ENCODE data around the gene SMR3B.

DNA sequence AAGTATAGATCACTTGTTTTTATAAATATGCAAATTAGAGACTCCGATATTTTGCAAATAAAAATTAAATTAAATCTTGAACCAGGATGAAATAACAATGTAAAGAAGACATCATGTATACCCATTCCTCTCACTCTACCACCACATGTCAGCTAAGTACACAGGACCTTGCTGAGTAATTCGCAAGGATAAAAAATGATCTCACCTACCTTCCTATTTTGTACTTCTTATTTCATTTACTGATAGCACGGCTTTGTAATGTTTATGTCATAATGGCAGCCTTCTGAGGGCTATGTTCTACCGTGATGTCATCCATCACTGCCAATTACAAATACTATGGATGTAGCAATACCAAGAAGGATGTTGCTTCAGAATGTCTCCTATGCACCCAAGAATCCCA lies 10.9 kb upstream of the SMR3B start:
- TF ChIP-seq, protein P1, sequence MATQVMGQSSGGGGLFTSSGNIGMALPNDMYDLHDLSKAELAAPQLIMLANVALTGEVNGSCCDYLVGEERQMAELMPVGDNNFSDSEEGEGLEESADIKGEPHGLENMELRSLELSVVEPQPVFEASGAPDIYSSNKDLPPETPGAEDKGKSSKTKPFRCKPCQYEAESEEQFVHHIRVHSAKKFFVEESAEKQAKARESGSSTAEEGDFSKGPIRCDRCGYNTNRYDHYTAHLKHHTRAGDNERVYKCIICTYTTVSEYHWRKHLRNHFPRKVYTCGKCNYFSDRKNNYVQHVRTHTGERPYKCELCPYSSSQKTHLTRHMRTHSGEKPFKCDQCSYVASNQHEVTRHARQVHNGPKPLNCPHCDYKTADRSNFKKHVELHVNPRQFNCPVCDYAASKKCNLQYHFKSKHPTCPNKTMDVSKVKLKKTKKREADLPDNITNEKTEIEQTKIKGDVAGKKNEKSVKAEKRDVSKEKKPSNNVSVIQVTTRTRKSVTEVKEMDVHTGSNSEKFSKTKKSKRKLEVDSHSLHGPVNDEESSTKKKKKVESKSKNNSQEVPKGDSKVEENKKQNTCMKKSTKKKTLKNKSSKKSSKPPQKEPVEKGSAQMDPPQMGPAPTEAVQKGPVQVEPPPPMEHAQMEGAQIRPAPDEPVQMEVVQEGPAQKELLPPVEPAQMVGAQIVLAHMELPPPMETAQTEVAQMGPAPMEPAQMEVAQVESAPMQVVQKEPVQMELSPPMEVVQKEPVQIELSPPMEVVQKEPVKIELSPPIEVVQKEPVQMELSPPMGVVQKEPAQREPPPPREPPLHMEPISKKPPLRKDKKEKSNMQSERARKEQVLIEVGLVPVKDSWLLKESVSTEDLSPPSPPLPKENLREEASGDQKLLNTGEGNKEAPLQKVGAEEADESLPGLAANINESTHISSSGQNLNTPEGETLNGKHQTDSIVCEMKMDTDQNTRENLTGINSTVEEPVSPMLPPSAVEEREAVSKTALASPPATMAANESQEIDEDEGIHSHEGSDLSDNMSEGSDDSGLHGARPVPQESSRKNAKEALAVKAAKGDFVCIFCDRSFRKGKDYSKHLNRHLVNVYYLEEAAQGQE (IDR thresholded peaks at IDR 0.05; ENCODE audit: low read depth): no peak
- TF ChIP-seq RAD21 (IDR thresholded peaks at IDR 0.05; ENCODE audit: low read depth) (no peak), TAF1 (IDR thresholded peaks at IDR 0.05; ENCODE audit: low read depth) (no peak), ZBTB7A (IDR thresholded peaks at IDR 0.05; ENCODE audit: low read depth) (no peak), YY1 (IDR thresholded peaks at IDR 0.05; ENCODE audit: low read depth) (no peak), CREB1 (IDR thresholded peaks at IDR 0.05; ENCODE audit: low read depth) (no peak), TEAD4 (IDR thresholded peaks at IDR 0.05) (no peak), NFIC (IDR thresholded peaks at IDR 0.05) (no peak), EP300 (IDR thresholded peaks at IDR 0.05; ENCODE audit: borderline replicate concordance) (no peak), EGR1 (IDR thresholded peaks at IDR 0.05) (no peak), FOXM1 (IDR thresholded peaks at IDR 0.05; ENCODE audit: borderline replicate concordance, low read depth) (no peak)
- TF ChIP-seq, protein P2, sequence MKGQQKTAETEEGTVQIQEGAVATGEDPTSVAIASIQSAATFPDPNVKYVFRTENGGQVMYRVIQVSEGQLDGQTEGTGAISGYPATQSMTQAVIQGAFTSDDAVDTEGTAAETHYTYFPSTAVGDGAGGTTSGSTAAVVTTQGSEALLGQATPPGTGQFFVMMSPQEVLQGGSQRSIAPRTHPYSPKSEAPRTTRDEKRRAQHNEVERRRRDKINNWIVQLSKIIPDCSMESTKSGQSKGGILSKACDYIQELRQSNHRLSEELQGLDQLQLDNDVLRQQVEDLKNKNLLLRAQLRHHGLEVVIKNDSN (IDR thresholded peaks at IDR 0.05): no peak
- TF ChIP-seq, protein P3, sequence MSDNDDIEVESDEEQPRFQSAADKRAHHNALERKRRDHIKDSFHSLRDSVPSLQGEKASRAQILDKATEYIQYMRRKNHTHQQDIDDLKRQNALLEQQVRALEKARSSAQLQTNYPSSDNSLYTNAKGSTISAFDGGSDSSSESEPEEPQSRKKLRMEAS (IDR thresholded peaks at IDR 0.05): no peak
